CD4-positive, alpha-beta T cell treated with Interleukin-6 at 100 ng/mL for 8 hours (primary cell): ENCODE data around the gene LAMB4.

Source experiments
- DNase-seq: peaks from one replicate; pipeline ENCODE4 v3.0.0-alpha.2; 2020; ENCODE audit warnings: mixed read lengths, low spot score

The LAMB4 gene

GRCh38 chr7:108079648-108080591, 50.2 kb downstream of the LAMB4 start:
- DNase-seq, result no peak

- no peak for DNase-seq
These were observed 50.9 kb downstream of the LAMB4 start for GRCh38 chr7:108079276-108079647.

DNA sequence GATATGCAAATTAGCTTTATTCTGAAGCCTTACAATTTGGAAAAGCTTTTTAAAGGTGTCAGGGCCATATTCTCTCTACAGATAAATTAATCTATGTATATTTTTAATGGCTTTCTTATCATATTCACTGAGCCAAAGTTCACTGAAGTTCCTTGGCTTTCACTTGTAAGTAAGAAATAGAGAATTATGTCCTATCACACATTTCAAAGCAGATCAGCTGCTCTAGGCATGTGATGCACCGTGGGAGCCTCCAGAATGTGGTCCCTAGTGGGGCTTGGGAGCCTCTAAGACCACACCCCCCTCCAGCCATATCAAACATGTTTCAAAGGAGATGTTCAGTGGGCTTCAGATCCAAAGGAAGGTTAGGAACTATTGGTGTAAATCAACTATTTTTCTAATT, 51.5 kb downstream of the LAMB4 start:
- DNase-seq, result no peak

GRCh38 chr7:108078211-108078673, 51.9 kb downstream of the LAMB4 start:
- no peak for DNase-seq

- DNase-seq, result no peak
These were observed 52.5 kb downstream of the LAMB4 start for GRCh38 chr7:108077709-108078108.

- no peak for DNase-seq
These were observed 54.0 kb downstream of the LAMB4 start for GRCh38 chr7:108076156-108076555.

- no peak for DNase-seq
These were observed 56.7 kb downstream of the LAMB4 start for GRCh38 chr7:108073305-108074070.

GRCh38 chr7:108072739-108073138, 57.4 kb downstream of the LAMB4 start:
- no peak for DNase-seq

DNA sequence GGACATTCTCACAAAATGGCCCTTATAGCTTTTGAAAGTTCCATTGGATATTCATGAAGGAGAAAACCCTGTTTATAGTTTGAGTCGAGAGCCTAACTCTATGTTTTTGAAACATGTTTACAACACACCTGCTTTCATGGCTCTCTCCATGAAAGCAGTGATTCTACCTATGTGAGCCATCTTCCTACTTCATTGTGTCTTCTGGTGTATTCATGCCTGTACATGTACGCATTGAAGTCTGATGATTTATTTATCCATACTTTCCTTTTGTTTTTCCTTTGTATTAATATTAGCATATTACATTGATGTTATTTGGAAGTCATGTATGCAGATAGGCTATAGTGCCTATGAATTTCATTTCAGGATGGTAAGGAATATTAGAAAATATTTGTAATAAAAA, 58.0 kb downstream of the LAMB4 start:
- no peak for DNase-seq

DNA sequence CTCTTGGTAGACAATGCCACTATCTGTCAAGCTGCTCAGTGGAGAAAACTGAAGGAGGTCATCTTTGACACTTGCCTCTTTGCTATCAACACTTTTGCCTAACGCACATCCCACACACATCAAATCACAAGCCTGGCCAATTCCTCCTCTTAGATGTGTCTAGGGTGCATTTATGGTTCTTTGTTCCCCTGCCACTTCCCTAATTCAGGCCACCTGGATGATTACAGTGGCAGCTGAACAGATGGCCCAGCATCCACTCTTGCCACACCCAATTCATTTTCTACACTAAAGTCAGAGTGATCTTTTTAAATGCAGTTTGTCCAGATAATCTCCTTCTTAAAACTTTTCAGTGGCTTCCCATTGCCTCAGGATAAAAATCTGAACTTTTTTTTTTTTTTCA, 58.6 kb downstream of the LAMB4 start:
- no peak for DNase-seq

DNA sequence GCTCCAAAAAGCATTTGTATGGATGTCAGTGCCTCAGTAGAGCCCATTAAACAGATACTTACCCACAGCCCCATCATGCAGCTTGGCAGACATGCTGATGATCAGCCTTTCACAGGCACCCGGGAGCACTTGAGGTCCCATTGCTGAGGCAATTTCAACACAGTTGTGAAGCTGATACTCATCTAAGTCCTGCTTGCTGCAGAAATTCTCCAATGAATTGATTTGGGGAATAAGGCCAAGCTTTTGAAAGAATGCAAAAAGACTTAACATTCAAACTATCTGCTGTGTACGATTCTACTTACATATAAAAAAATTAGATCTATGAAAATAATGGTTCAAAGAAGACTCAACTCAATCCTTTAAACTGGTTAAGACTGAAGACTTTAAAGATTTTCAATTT, 60.5 kb downstream of the LAMB4 start:
- no peak for DNase-seq

DNA sequence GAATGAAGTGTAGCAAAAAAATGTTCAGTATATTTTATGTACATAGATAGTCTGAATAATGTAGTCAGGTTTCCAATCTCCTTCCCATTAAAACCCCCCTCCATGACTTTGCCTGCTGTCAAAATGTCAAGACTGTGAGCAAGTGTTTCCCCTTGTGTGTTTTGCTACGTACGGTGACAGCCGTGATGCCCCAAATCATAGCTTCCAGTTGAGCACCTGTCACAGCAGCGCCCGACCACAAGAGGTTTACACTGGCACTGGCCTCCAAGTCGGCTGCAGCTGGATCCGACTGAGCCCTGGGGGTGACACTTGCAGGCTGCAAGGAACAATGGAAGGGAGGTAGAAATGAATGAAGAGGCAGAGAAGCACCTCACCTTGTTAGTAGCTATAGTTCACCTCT, 62.3 kb downstream of the LAMB4 start:
- no peak for DNase-seq

GRCh38 chr7:108066486-108066885, 63.7 kb downstream of the LAMB4 start:
- DNase-seq, result no peak

GRCh38 chr7:108063520-108063933, 66.6 kb downstream of the LAMB4 start:
- DNase-seq, result no peak

DNA sequence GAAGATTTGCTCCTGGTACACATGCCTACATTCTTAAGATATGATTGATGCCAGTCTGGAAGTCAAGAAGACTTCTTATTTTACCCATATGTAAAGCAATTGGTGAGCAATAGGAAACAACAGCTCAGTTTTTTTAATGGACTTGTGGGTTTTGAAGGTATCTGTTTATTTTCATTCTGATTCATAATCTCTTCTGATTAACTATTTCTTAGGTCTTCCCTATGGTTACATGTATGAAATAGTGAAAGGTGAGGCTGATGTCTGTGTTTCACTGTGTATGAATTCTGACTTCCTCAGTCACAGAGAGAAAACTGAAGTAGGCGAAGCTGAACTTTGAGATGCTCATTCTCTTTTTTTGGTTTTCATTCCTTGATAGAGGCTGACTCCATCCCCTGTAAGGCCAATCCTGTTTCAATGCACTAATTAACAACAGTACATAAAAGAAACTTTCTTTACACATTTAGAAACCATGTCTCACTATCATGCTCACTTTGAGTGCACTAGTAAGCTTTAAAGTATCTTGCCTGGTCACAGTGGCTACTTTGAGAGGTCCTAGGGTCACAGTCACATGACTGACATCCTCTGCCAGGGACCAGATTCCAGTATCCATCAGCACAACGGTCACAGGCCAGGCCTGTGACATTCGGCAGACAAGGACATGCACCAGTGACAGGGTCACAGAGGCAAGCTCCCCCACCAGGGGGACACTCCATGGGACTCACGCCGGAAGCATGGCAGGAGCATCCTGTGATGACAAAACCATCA, 67.7 kb downstream of the LAMB4 start:
- DNase-seq, result no peak

GRCh38 chr7:108059526-108059925, 70.6 kb downstream of the LAMB4 start:
- DNase-seq, result no peak

DNA sequence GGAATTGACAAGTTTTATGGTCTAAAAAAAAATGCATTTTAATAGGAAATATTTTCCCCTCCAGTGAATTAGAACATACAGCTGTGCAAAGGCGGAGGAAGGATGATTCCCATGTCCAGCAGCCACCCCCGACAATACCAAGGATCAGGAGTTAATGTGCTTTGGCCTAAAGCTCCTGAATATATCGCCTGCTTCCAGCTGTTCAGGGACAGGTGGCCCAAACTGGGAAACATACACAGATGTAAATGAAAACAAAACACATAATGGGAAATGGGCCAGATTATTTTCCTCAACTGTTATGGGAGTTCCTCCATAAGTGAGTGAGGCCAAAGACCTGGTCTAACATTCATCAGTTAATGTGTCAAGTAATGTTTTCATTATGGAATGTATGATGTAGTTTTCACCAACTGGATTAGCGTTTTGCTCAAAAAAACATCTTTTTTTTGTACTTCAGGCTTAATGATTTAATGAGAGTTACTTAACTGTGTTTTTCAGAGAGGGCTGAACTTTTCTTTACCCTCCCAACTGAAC, 72.1 kb downstream of the LAMB4 start:
- DNase-seq, result no peak

DNA sequence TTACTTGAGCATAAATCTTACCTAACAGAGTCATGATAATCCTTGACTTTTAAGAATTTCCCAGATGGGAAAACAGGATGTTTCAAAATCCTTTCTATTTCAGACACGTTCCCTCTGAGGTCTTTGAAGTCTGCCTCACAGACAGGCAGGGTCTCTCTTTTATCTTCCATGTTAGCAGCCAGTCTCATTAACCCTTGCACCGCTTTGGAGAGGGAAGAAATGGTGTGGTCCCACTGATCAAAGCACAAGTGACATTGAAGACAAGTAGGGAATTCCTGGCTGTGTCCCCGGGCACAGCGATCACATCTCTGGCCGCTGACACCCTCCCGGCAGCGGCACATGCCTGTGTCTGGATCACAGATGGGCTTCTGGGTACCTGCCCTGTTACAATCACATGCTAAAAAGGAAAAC, 74.5 kb downstream of the LAMB4 start:
- no peak for DNase-seq

- no peak for DNase-seq
These were observed 75.6 kb downstream of the LAMB4 start for GRCh38 chr7:108054537-108054936.

- DNase-seq, result no peak
These were observed 76.9 kb downstream of the LAMB4 start for GRCh38 chr7:108053250-108053649.

GRCh38 chr7:108051454-108051853, 78.7 kb downstream of the LAMB4 start:
- DNase-seq, result no peak

DNA sequence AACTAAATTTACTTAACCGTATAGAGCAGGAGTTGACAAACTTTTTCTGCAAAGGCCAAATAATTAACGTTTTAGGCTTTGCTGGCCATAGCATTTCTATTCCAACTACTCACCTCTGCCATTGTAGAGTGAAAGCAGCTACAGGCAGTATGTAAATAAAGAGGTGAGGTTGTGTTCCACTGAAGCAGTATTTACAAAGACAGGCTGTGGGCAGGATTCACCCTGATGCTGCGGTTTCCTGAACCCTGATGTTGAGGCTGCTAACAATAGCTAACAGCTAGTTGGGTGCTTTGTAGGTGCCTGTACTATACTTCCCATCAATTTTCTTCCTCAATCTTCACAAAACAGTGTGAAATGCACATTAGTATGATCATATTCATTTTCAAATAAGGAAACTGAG, 80.2 kb downstream of the LAMB4 start:
- DNase-seq, result no peak
